ENCODE measurements around the gene ERC1.

ERC1 gene

GRCh38 chr12:1498199-1498740, 507.2 kb downstream of the ERC1 start:
- no peak overlapping the region for H3K4me2 ChIP-seq (ENCODE audit: low read length)
- no peak for TF ChIP-seq CTCF (IDR thresholded peaks at IDR 0.05; ENCODE audit: low read depth, low read length, poor library complexity, severe bottlenecking)
- peaks cover 8% of the 10 kb centered on the region for H3K4me1 ChIP-seq (ENCODE audit: control insufficient read depth, low read length)

GRCh38 chr12:1499351-1499750, 508.3 kb downstream of the ERC1 start:
- Histone ChIP-seq H3K4me3 (ENCODE audit: low read length) (no peak overlapping the region), H3K36me3 (ENCODE audit: control insufficient read depth, low read length) (no peaks in the 10 kb centered on the region), H4K20me1 (ENCODE audit: control insufficient read depth, insufficient read depth, low read depth, low read length) (no peaks in the 10 kb centered on the region), H3K27me3 (ENCODE audit: control insufficient read depth, low read length) (peaks cover 3% of the 10 kb centered on the region), H3K79me2 (ENCODE audit: control insufficient read depth, low read length) (no peaks in the 10 kb centered on the region), H3K4me2 (ENCODE audit: low read length) (no peak overlapping the region), H3F3A (ENCODE audit: control insufficient read depth, insufficient read depth) (no peaks in the 10 kb centered on the region), H3K27ac (ENCODE audit: low read depth, low read length) (no peak overlapping the region), H3K9me2 (replicated peaks; ENCODE audit: control insufficient read depth, low read length) (no peaks in the 10 kb centered on the region), H3K9me3 (ENCODE audit: control insufficient read depth, insufficient read depth, low read length) (no peaks in the 10 kb centered on the region), H3K4me1 (ENCODE audit: control insufficient read depth, low read length) (peaks cover 3% of the 10 kb centered on the region)
- TF ChIP-seq CTCF (IDR thresholded peaks at IDR 0.05; ENCODE audit: low read depth, low read length, poor library complexity, severe bottlenecking), result no peak
- no peak for TF ChIP-seq EZH2phosphoT487 (IDR thresholded peaks at IDR 0.05; ENCODE audit: borderline replicate concordance, low read length)

More at GRCh38 chr12:1498199-1498740, 507.2 kb downstream of the ERC1 start:
- Histone ChIP-seq H3K9me3 (ENCODE audit: control insufficient read depth, insufficient read depth, low read length) (no peaks in the 10 kb centered on the region), H3K27ac (ENCODE audit: low read depth, low read length) (no peak overlapping the region), H3K79me2 (ENCODE audit: control insufficient read depth, low read length) (no peaks in the 10 kb centered on the region), H3K27me3 (ENCODE audit: control insufficient read depth, low read length) (no peaks in the 10 kb centered on the region), H3K9me2 (replicated peaks; ENCODE audit: control insufficient read depth, low read length) (no peaks in the 10 kb centered on the region), H3K36me3 (ENCODE audit: control insufficient read depth, low read length) (no peaks in the 10 kb centered on the region), H3F3A (ENCODE audit: control insufficient read depth, insufficient read depth) (no peaks in the 10 kb centered on the region), H3K4me3 (ENCODE audit: low read length) (no peak overlapping the region), H4K20me1 (ENCODE audit: control insufficient read depth, insufficient read depth, low read depth, low read length) (no peaks in the 10 kb centered on the region)

- TF ChIP-seq EZH2phosphoT487 (IDR thresholded peaks at IDR 0.05; ENCODE audit: borderline replicate concordance, low read length) (no peak), CTCF (IDR thresholded peaks at IDR 0.05; ENCODE audit: low read depth, low read length, poor library complexity, severe bottlenecking) (no peak)
Observed at GRCh38 chr12:1500095-1500801, 509.2 kb downstream of the ERC1 start.

More at GRCh38 chr12:1500095-1500801, 509.2 kb downstream of the ERC1 start:
- Histone ChIP-seq H3K27me3 (ENCODE audit: control insufficient read depth, low read length) (peaks cover 11% of the 10 kb centered on the region), H3K4me3 (ENCODE audit: low read length) (no peak overlapping the region), H3K4me1 (ENCODE audit: control insufficient read depth, low read length) (peaks cover 8% of the 10 kb centered on the region), H3K4me2 (ENCODE audit: low read length) (no peak overlapping the region), H3K79me2 (ENCODE audit: control insufficient read depth, low read length) (no peaks in the 10 kb centered on the region), H3K36me3 (ENCODE audit: control insufficient read depth, low read length) (no peaks in the 10 kb centered on the region), H3K9me2 (replicated peaks; ENCODE audit: control insufficient read depth, low read length) (no peaks in the 10 kb centered on the region), H3F3A (ENCODE audit: control insufficient read depth, insufficient read depth) (no peaks in the 10 kb centered on the region), H3K27ac (ENCODE audit: low read depth, low read length) (no peak overlapping the region), H3K9me3 (ENCODE audit: control insufficient read depth, insufficient read depth, low read length) (no peaks in the 10 kb centered on the region), H4K20me1 (ENCODE audit: control insufficient read depth, insufficient read depth, low read depth, low read length) (no peaks in the 10 kb centered on the region)

All from DOHH2 (cell line).